Measurements from ENCODE around the gene MPP4. TPM values are rescaled to one million over a fixed set of nuclear protein-coding genes. Genes with fewer than 3 reads are reported as not detected.

The MPP4 gene
- total RNA-seq, 1 experiment from 2014 or later: not detected

DNA sequence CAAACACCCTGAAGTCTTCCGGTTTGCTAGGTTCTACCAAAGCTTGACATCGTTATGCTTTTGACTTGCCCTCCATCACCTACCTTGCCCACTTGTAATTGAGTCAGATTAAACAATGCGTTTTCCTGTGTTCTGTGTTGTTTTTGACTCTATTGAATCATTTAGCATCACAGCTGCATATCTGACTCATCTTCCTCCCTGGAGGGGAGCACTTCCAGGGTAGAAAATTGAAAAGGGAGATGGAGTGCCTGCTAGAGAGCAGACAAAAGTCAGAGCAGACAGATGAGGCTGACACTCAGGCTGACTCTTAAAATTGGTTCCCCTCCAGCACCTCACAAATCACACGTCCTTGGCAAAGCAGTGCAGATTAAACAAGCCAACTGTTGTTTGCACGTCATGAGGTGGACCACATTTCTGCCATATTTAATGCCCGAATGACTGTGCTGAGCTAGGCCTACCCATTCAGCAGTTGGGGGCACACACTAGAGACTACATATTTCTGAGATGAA, 2.2 kb downstream of the MPP4 start:
- peaks cover 49 to 52% of the 10 kb centered on the region in 2 experiments for H3K4me1 Mint-ChIP-seq
- no peak overlapping the region for H3K14ac ChIP-seq (ENCODE audit: insufficient read depth, low read length)
- H3K79me2 ChIP-seq (ENCODE audit: insufficient read depth, low read length): no peaks in the 10 kb centered on the region
- H2AFZ ChIP-seq (ENCODE audit: low read length): no peak overlapping the region
- no peaks in the 10 kb centered on the region for H3K23me2 ChIP-seq (ENCODE audit: insufficient read length, low read depth, low read length, poor library complexity, severe bottlenecking)
- H3K4me3 Mint-ChIP-seq: no peak overlapping the region
- H4K8ac ChIP-seq (replicated peaks; ENCODE audit: insufficient read length, low read depth, low read length): no peak overlapping the region
- no peak overlapping the region for H4K91ac ChIP-seq (ENCODE audit: insufficient read length, low read depth, low read length)
- no peak overlapping the region for H3K9ac ChIP-seq (ENCODE audit: extremely low read depth, insufficient read length, low read length)
- H2BK5ac ChIP-seq (ENCODE audit: insufficient read length, low read length): no peak overlapping the region
- H3K27ac Mint-ChIP-seq: no peak overlapping the region; a peak in 1 of 7 replicates
- H2BK120ac ChIP-seq (ENCODE audit: low read depth, low read length, poor library complexity, severe bottlenecking): no peak overlapping the region
- H3K79me1 ChIP-seq (ENCODE audit: insufficient read depth, low read depth, low read length, poor library complexity, severe bottlenecking): no peaks in the 10 kb centered on the region
- no peak for DNase-seq
- no peaks in the 10 kb centered on the region for H3K9me3 Mint-ChIP-seq
- no peak overlapping the region for H2AK5ac ChIP-seq (ENCODE audit: insufficient read length, low read length)
- peaks cover 0 to 2% (median 0%) of the 10 kb centered on the region in 3 experiments; a peak in 1 of 7 replicates for H3K36me3 Mint-ChIP-seq (ENCODE audit: insufficient read depth in 1 of 3, low read depth in 3 of 3)
- H3K4me1 ChIP-seq (ENCODE audit: insufficient read depth, low read length): peaks cover 21% of the 10 kb centered on the region
- no peak overlapping the region for H4K5ac ChIP-seq (ENCODE audit: insufficient read length, low read depth, low read length)
- H3K27me3 ChIP-seq (ENCODE audit: insufficient read depth, low read length): no peaks in the 10 kb centered on the region
- H3K9me3 ChIP-seq (ENCODE audit: control insufficient read depth, low read depth, low read length): no peaks in the 10 kb centered on the region
- H3K56ac ChIP-seq (ENCODE audit: insufficient read length, low read depth, low read length): no peak overlapping the region
- no peak overlapping the region for H3K27ac ChIP-seq (ENCODE audit: insufficient read length, low read depth, low read length)
- H3K27me3 Mint-ChIP-seq (ENCODE audit: low read depth): no peaks in the 10 kb centered on the region
- H2BK20ac ChIP-seq (ENCODE audit: low read depth, low read length, poor library complexity, severe bottlenecking): no peak overlapping the region
- no peak overlapping the region for H3K23ac ChIP-seq (ENCODE audit: insufficient read length, low read depth, low read length)
- no peak overlapping the region for H3K4me2 ChIP-seq (ENCODE audit: insufficient read depth, insufficient read length, low read length)
- no peak overlapping the region for H2BK12ac ChIP-seq (ENCODE audit: insufficient read length, low read depth, low read length)
- no CpG with 5 or more reads among the region's 6 CpGs for WGBS (ENCODE audit: extremely low coverage, insufficient read length, low lambda C conversion rate)
- H3K4ac ChIP-seq (ENCODE audit: low read depth, low read length): no peak overlapping the region
- TF ChIP-seq, protein P1, sequence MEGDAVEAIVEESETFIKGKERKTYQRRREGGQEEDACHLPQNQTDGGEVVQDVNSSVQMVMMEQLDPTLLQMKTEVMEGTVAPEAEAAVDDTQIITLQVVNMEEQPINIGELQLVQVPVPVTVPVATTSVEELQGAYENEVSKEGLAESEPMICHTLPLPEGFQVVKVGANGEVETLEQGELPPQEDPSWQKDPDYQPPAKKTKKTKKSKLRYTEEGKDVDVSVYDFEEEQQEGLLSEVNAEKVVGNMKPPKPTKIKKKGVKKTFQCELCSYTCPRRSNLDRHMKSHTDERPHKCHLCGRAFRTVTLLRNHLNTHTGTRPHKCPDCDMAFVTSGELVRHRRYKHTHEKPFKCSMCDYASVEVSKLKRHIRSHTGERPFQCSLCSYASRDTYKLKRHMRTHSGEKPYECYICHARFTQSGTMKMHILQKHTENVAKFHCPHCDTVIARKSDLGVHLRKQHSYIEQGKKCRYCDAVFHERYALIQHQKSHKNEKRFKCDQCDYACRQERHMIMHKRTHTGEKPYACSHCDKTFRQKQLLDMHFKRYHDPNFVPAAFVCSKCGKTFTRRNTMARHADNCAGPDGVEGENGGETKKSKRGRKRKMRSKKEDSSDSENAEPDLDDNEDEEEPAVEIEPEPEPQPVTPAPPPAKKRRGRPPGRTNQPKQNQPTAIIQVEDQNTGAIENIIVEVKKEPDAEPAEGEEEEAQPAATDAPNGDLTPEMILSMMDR (conservative IDR thresholded peaks at IDR 0.05): no peak
- no peaks in the 10 kb centered on the region for H4K20me1 ChIP-seq (ENCODE audit: control insufficient read depth, insufficient read depth, insufficient read length)
- no peak overlapping the region for H2BK15ac ChIP-seq (ENCODE audit: low read depth, low read length)
- H3T11ph ChIP-seq (ENCODE audit: low read length): no peak overlapping the region
- H3K18ac ChIP-seq (ENCODE audit: insufficient read length, low read depth, low read length): no peak overlapping the region
